Fibroblast of lung (primary cell): Measurements from ENCODE around the gene PSMB1. TPM values are rescaled to one million over a fixed set of nuclear protein-coding genes. Genes with fewer than 3 reads are reported as not detected.

ENCODE experiments used
- DNase-seq, 2 donors: peaks; one replicate each; pipeline versions ENCODE4 v3.0.0 to v3.0.0-alpha.2; 2010; ENCODE audit warnings: low read depth in 2 of 2
- H2AFZ ChIP-seq: 2 replicates; pipeline ENCODE4 v1.5.1; 2012; ENCODE audit warnings: low read length, control low read depth, inconsistent platforms
- H3K27ac ChIP-seq: 2 replicates; pipeline ENCODE4 v1.5.1; 2011; ENCODE audit warnings: low read length, control low read depth; ENCODE audit not compliant: insufficient read depth
- H3K27me3 ChIP-seq: 2 replicates; pipeline ENCODE4 v1.5.1; 2011; ENCODE audit warnings: mild to moderate bottlenecking, low read length; ENCODE audit not compliant: control insufficient read depth, insufficient read depth
- H3K36me3 ChIP-seq: 2 replicates; pipeline ENCODE4 v1.5.1; 2011; ENCODE audit warnings: low read length; ENCODE audit not compliant: control insufficient read depth, insufficient read depth
- H3K4me1 ChIP-seq: 2 replicates; pipeline ENCODE4 v1.5.1; 2011; ENCODE audit warnings: low read length; ENCODE audit not compliant: control insufficient read depth, insufficient read depth; ENCODE audit errors: extremely low read depth
- H3K4me2 ChIP-seq: 2 replicates; pipeline ENCODE4 v1.5.1; 2011; ENCODE audit warnings: low read length, control low read depth; ENCODE audit not compliant: insufficient read depth; ENCODE audit errors: extremely low read depth
- H3K4me3 ChIP-seq, 4 experiments: fragments of 200-600 bp in 1 of 4; sonication (generic) in 1 of 4; replicated peaks in 1 of 4; 2 replicates each; pipeline ENCODE4 v1.5.1; 2011 to 2016; ENCODE audit warnings: low read length in 4 of 4, low read depth in 3 of 4, mild to moderate bottlenecking in 3 of 4, control low read depth in 2 of 4, inconsistent platforms in 1 of 4, mixed read lengths in 1 of 4; ENCODE audit not compliant: insufficient read depth in 1 of 4; ENCODE audit errors: control extremely low read depth in 1 of 4
- H3K79me2 ChIP-seq: 2 replicates; pipeline ENCODE4 v1.5.1; 2012; ENCODE audit warnings: mild to moderate bottlenecking, low read length, inconsistent platforms; ENCODE audit not compliant: control insufficient read depth, insufficient read depth
- H3K9ac ChIP-seq: 2 replicates; pipeline ENCODE4 v1.5.1; 2011; ENCODE audit warnings: mild to moderate bottlenecking, low read length, control low read depth; ENCODE audit not compliant: insufficient read depth
- H3K9me3 ChIP-seq: 2 replicates; pipeline ENCODE4 v1.5.1; 2012; ENCODE audit warnings: low read depth, low read length; ENCODE audit not compliant: control insufficient read depth, insufficient read depth
- H4K20me1 ChIP-seq: 2 replicates; pipeline ENCODE4 v1.5.1; 2011; ENCODE audit warnings: low read length; ENCODE audit not compliant: control insufficient read depth, insufficient read depth; ENCODE audit errors: extremely low read depth
- EZH2 ChIP-seq: IDR thresholded peaks from 2 replicates; pipeline ENCODE4 v1.5.1; 2012; ENCODE audit warnings: low read length, control low read depth, mild to moderate bottlenecking; ENCODE audit errors: missing control alignments
- polyA plus RNA-seq, 2 donors: library from polyadenylated mRNA; depleted of rRNA in 1 of 2; stranded (reverse) in 1 of 2; unstranded in 1 of 2; fragments of >200 nt; gene quantifications; 2 replicates each; pipeline ENCODE4 v1.2.1, GENCODE V29; 2011 to 2012; ENCODE audit warnings: missing spikeins in 1 of 2
- total RNA-seq: library from RNA; depleted of rRNA; stranded (reverse); fragments of >200 nt; gene quantifications from 2 replicates; pipeline ENCODE4 v1.2.1, GENCODE V29; 2014
- TF ChIP-seq, protein P1 (sequence below), 2 donors: IDR thresholded peaks in 1 of 2; conservative IDR thresholded peaks in 1 of 2; 1 replicate in 1 of 2; 2 replicates in 1 of 2; pipeline ENCODE4 v1.5.1; 2011 to 2012; ENCODE audit warnings: low read length in 2 of 2, control low read depth in 1 of 2, inconsistent platforms in 1 of 2, low read depth in 1 of 2, mild to moderate bottlenecking in 1 of 2

PSMB1 gene
- total and polyA plus RNA-seq, 2 donors (not counting 1 experiment from before 2014, with no cell fraction given) = 227 to 489 TPM

DNA sequence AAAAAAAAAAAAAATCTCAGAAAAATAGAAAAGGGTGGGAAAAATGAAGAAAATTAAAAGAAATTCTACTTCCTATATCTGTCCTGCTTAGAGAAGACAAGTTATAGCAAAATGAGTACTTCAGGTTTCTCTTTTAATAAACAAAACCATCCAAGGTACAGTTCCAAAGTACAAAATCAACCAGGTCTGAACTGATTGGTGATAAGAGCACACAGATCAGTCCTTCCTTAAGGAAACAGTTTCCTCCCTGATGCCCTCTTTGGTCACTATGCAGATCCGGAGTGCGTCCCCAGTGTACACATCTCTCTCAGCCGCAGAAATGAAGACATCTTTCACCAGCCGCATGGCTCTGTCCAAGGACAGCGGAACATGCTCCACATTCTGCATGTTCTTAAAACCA, 18.1 kb downstream of the PSMB1 start:
- Histone ChIP-seq H3K27me3 (no peaks in the 10 kb centered on the region), H3K9ac (no peak overlapping the region), H2AFZ (no peak overlapping the region), H3K79me2 (peaks cover 5% of the 10 kb centered on the region), H4K20me1 (no peaks in the 10 kb centered on the region), H3K9me3 (no peaks in the 10 kb centered on the region), H3K4me2 (no peak overlapping the region), H3K27ac (no peak overlapping the region), H3K4me3 (no peak overlapping the region), H3K4me1 (no peaks in the 10 kb centered on the region), H3K36me3 (peaks cover 19% of the 10 kb centered on the region)
- no peak for DNase-seq
- TF ChIP-seq, protein P1, sequence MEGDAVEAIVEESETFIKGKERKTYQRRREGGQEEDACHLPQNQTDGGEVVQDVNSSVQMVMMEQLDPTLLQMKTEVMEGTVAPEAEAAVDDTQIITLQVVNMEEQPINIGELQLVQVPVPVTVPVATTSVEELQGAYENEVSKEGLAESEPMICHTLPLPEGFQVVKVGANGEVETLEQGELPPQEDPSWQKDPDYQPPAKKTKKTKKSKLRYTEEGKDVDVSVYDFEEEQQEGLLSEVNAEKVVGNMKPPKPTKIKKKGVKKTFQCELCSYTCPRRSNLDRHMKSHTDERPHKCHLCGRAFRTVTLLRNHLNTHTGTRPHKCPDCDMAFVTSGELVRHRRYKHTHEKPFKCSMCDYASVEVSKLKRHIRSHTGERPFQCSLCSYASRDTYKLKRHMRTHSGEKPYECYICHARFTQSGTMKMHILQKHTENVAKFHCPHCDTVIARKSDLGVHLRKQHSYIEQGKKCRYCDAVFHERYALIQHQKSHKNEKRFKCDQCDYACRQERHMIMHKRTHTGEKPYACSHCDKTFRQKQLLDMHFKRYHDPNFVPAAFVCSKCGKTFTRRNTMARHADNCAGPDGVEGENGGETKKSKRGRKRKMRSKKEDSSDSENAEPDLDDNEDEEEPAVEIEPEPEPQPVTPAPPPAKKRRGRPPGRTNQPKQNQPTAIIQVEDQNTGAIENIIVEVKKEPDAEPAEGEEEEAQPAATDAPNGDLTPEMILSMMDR (conservative IDR thresholded peaks at IDR 0.05 in 1 of 2, IDR thresholded peaks at IDR 0.05 in 1 of 2; ENCODE audit: low read depth in 1 of 2, low read length in 2 of 2) = no peak
- no peak for TF ChIP-seq EZH2

DNA sequence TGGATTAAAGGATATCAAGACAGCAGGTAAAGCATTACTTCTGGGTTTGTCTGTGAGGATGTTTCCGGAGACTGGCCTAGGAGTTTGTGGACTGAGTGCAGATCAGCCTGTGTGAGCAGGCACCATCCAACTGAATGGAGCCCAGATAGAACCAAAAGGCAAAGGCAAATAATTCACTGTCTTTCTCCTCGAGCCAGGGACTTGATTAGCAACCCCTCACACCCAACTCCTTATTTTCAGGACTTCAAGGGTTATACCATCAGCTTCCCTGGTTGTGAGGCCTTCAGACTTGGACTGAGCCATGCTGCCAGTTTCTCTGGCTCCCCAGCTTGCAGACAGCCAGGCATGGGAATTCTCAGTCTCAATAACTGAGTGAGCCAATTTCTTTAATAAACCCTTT, 19.3 kb downstream of the PSMB1 start:
- no peaks in the 10 kb centered on the region for H3K4me1 ChIP-seq
- DNase-seq = no peak
- no peak overlapping the region for H3K9ac ChIP-seq
- no peaks in the 10 kb centered on the region for H3K9me3 ChIP-seq
- H3K27ac ChIP-seq = no peak overlapping the region
- no peak overlapping the region for H2AFZ ChIP-seq
- H3K79me2 ChIP-seq = peaks cover 4% of the 10 kb centered on the region
- H3K4me2 ChIP-seq = no peak overlapping the region
- H3K27me3 ChIP-seq = no peaks in the 10 kb centered on the region
- peaks cover 19% of the 10 kb centered on the region for H3K36me3 ChIP-seq
- no peak overlapping the region for H3K4me3 ChIP-seq
- TF ChIP-seq EZH2 = no peak
- TF ChIP-seq, protein P1 (conservative IDR thresholded peaks at IDR 0.05 in 1 of 2, IDR thresholded peaks at IDR 0.05 in 1 of 2; ENCODE audit: low read depth in 1 of 2, low read length in 2 of 2) = no peak
- no peaks in the 10 kb centered on the region for H4K20me1 ChIP-seq

DNA sequence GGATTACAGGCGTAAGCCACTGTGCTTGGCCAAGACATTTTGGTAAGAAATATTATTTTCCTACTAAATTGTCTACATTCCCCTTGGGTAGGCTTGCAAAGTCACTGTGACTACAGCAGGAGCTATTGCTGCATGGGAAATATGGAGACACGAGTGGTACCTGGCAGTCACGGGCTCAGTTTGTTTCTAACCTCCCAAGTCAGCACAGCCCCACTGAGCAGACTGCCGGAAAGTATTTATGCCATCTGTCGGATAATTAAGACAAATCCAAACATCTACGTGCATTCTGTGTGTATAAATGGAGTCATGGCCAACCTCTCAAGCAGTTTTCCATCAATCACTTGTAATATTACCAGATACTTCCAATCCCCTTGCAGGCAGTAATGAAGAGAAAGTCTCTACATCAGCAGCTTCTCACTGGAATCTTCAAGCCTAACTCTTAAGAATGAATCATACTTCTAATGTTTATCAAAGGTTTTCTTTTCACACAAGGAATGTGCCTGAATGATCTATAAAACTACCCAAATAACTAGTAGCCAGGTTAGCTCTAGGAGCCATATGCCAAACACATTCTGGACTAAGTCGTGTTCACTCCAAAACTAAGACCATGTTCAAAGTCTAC, 20.1 kb downstream of the PSMB1 start:
- no peak overlapping the region for H3K9ac ChIP-seq
- no peaks in the 10 kb centered on the region for H3K9me3 ChIP-seq
- peaks cover 19% of the 10 kb centered on the region for H3K36me3 ChIP-seq
- H3K4me2 ChIP-seq = no peak overlapping the region
- no peaks in the 10 kb centered on the region for H3K27me3 ChIP-seq
- H4K20me1 ChIP-seq = no peaks in the 10 kb centered on the region
- peak; percentile 5 to 11 for DNase-seq
- H3K27ac ChIP-seq = no peak overlapping the region
- no peaks in the 10 kb centered on the region for H3K4me1 ChIP-seq
- H3K79me2 ChIP-seq = peaks cover 2% of the 10 kb centered on the region
- H3K4me3 ChIP-seq = no peak overlapping the region
- TF ChIP-seq EZH2 = no peak
- TF ChIP-seq, protein P1 (conservative IDR thresholded peaks at IDR 0.05 in 1 of 2, IDR thresholded peaks at IDR 0.05 in 1 of 2; ENCODE audit: low read depth in 1 of 2, low read length in 2 of 2) = no peak
- no peak overlapping the region for H2AFZ ChIP-seq
